ENCODE measurements around the gene NOS3. TPM values are rescaled to one million over a fixed set of nuclear protein-coding genes. Genes with fewer than 3 reads are reported as not detected.

NOS3 gene
- total RNA-seq, 1 experiment from 2014 or later, result 0.66 TPM

- Histone ChIP-seq H3K9me2 (replicated peaks; ENCODE audit: low read length) (no peaks in the 10 kb centered on the region), H3K9ac (ENCODE audit: low read length) (no peak overlapping the region), H3K4me2 (ENCODE audit: low read length) (no peak overlapping the region), H3K36me3 (ENCODE audit: low read depth, low read length) (no peaks in the 10 kb centered on the region), H3K4me3 (ENCODE audit: low read length) (no peak overlapping the region), H3K27me3 (ENCODE audit: low read length) (no peaks in the 10 kb centered on the region), H2AFZ (ENCODE audit: low read length) (no peak overlapping the region), H3K9me3 (ENCODE audit: low read length) (0 out of 2 replicates have a peak, but pooled peaks cover 6% of the 10 kb centered on the region), H3K4me1 (ENCODE audit: insufficient read depth, low read length) (peaks cover 6% of the 10 kb centered on the region), H3K79me2 (ENCODE audit: low read length) (no peaks in the 10 kb centered on the region), H4K20me1 (ENCODE audit: low read length) (no peaks in the 10 kb centered on the region), H3F3A (ENCODE audit: low read length, unreplicated experiment) (no peaks in the 10 kb centered on the region), H3K27ac (ENCODE audit: low read length) (no peak overlapping the region)
- no TSS peak for BruUV-seq (replicated peaks)
- TF ChIP-seq EZH2 (IDR thresholded peaks at IDR 0.05; ENCODE audit: low read length, unreplicated experiment) (no peak), EZH2phosphoT487 (IDR thresholded peaks at IDR 0.05; ENCODE audit: borderline replicate concordance, low read length) (no peak), CTCF (conservative IDR thresholded peaks at IDR 0.05; ENCODE audit: low read depth, low read length) (no peak)
- ATAC-seq (no peak), DNase-seq (no peak)
- ChIA-PET CTCF (interaction anchor here (0.6 to 0.8 kb wide), 3 partner anchors 27 to 188 kb away, joined by 3 to 4 read pairs (median 3); no protein-coding TSS in a partner anchor), POLR2A (ENCODE audit: unreplicated experiment) (no interaction called here)
- intact Hi-C loops (cut with micrococcal nuclease), result loop anchor here (5.0 kb wide), 1 partner anchor 212 kb away; no protein-coding TSS in a partner anchor
Observed at GRCh38 chr7:150989456-150989855, 1.4 kb upstream of the NOS3 start.

GRCh38 chr7:150992051-150992640, 1.3 kb downstream of the NOS3 start:
- TF ChIP-seq EZH2phosphoT487 (IDR thresholded peaks at IDR 0.05; ENCODE audit: borderline replicate concordance, low read length) (no peak), EZH2 (IDR thresholded peaks at IDR 0.05; ENCODE audit: low read length, unreplicated experiment) (no peak), CTCF (conservative IDR thresholded peaks at IDR 0.05; ENCODE audit: low read depth, low read length) (no peak)
- H2AFZ ChIP-seq (ENCODE audit: low read length), result no peak overlapping the region
- H3K79me2 ChIP-seq (ENCODE audit: low read length), result no peaks in the 10 kb centered on the region
- no peak overlapping the region for H3K4me3 ChIP-seq (ENCODE audit: low read length)
- DNase-seq (no peak), ATAC-seq (no peak)
- H3K4me2 ChIP-seq (ENCODE audit: low read length), result no peak overlapping the region
- intact Hi-C loops (cut with micrococcal nuclease), result no loop called here
- H3K9ac ChIP-seq (ENCODE audit: low read length), result no peak overlapping the region
- H3F3A ChIP-seq (ENCODE audit: low read length, unreplicated experiment), result no peaks in the 10 kb centered on the region
- H3K27ac ChIP-seq (ENCODE audit: low read length), result no peak overlapping the region
- H3K4me1 ChIP-seq (ENCODE audit: insufficient read depth, low read length), result peaks cover 6% of the 10 kb centered on the region
- ChIA-PET POLR2A (ENCODE audit: unreplicated experiment) (no interaction called here), CTCF (no interaction called here)
- H3K9me3 ChIP-seq (ENCODE audit: low read length), result 0 out of 2 replicates have a peak, but pooled peaks cover 6% of the 10 kb centered on the region
- no peaks in the 10 kb centered on the region for H4K20me1 ChIP-seq (ENCODE audit: low read length)
- H3K9me2 ChIP-seq (replicated peaks; ENCODE audit: low read length), result no peaks in the 10 kb centered on the region
- no peaks in the 10 kb centered on the region for H3K27me3 ChIP-seq (ENCODE audit: low read length)
- BruUV-seq (replicated peaks), result no TSS peak
- H3K36me3 ChIP-seq (ENCODE audit: low read depth, low read length), result no peaks in the 10 kb centered on the region

- no peaks in the 10 kb centered on the region for H3K9me2 ChIP-seq (replicated peaks; ENCODE audit: low read length)
- peaks cover 6% of the 10 kb centered on the region for H3K4me1 ChIP-seq (ENCODE audit: insufficient read depth, low read length)
- no peaks in the 10 kb centered on the region for H4K20me1 ChIP-seq (ENCODE audit: low read length)
- H3F3A ChIP-seq (ENCODE audit: low read length, unreplicated experiment), result no peaks in the 10 kb centered on the region
- H3K27me3 ChIP-seq (ENCODE audit: low read length), result no peaks in the 10 kb centered on the region
- 0 out of 2 replicates have a peak, but pooled peaks cover 6% of the 10 kb centered on the region for H3K9me3 ChIP-seq (ENCODE audit: low read length)
- intact Hi-C loops (cut with micrococcal nuclease), result no loop called here
- ChIA-PET CTCF (no interaction called here), POLR2A (ENCODE audit: unreplicated experiment) (no interaction called here)
- no peak overlapping the region for H3K4me2 ChIP-seq (ENCODE audit: low read length)
- no peak for DNase-seq
- no peak for TF ChIP-seq CTCF (conservative IDR thresholded peaks at IDR 0.05; ENCODE audit: low read depth, low read length)
- TF ChIP-seq EZH2phosphoT487 (IDR thresholded peaks at IDR 0.05; ENCODE audit: borderline replicate concordance, low read length), result no peak
- TF ChIP-seq EZH2 (IDR thresholded peaks at IDR 0.05; ENCODE audit: low read length, unreplicated experiment), result no peak
- H3K36me3 ChIP-seq (ENCODE audit: low read depth, low read length), result no peaks in the 10 kb centered on the region
- no peak for ATAC-seq
- no peaks in the 10 kb centered on the region for H3K79me2 ChIP-seq (ENCODE audit: low read length)
- H2AFZ ChIP-seq (ENCODE audit: low read length), result no peak overlapping the region
- H3K4me3 ChIP-seq (ENCODE audit: low read length), result no peak overlapping the region
- no peak overlapping the region for H3K27ac ChIP-seq (ENCODE audit: low read length)
- no peak overlapping the region for H3K9ac ChIP-seq (ENCODE audit: low read length)
- no TSS peak for BruUV-seq (replicated peaks)
Observed at GRCh38 chr7:150992833-150993302, 2.1 kb downstream of the NOS3 start.
